GM12878 (cell line): ENCODE measurements around the gene LRP8.

ENCODE experiments used
- LARP7 ChIP-seq: fragments of 450-650 bp; IDR thresholded peaks from 2 replicates; pipeline ENCODE4 v1.6.1; 2017; ENCODE audit warnings: mild to moderate bottlenecking
- POLR2AphosphoS5 ChIP-seq: IDR thresholded peaks from 2 replicates; pipeline ENCODE4 v1.6.1; 2011; ENCODE audit warnings: mild to moderate bottlenecking, low read length, inconsistent platforms
- SUPT20H ChIP-seq: IDR thresholded peaks from 2 replicates; pipeline ENCODE4 v1.6.1; 2011; ENCODE audit warnings: low read depth, mild to moderate bottlenecking, low read length, moderate library complexity, borderline replicate concordance; ENCODE audit not compliant: control insufficient read depth
- TCF3 ChIP-seq: IDR thresholded peaks from 2 replicates; pipeline ENCODE4 v1.6.1; 2012; ENCODE audit warnings: low read depth, mild to moderate bottlenecking, low read length, borderline replicate concordance; ENCODE audit not compliant: insufficient read depth

- no peak for TF ChIP-seq LARP7
- TF ChIP-seq POLR2AphosphoS5 = no peak
- TF ChIP-seq SUPT20H = no peak
- TF ChIP-seq TCF3 = no peak
These were observed 48.3 kb downstream of the LRP8 start for GRCh38 chr1:53279296-53280200.
